ENCODE measurements around the gene LONP1.
"Not testable (repeated sequence)": the region's sequence is repeated elsewhere in the genome, so short reads cannot be mapped to it uniquely, and the experiment has no call there.

LONP1 gene

GRCh38 chr19:5711025-5711424 is 8.9 kb downstream of the LONP1 start:
- DNase-seq (ENCODE audit: low read depth): no peak

- DNase-seq (ENCODE audit: low read depth): no peak
Observed at GRCh38 chr19:5707576-5708575, 12.1 kb downstream of the LONP1 start.

GRCh38 chr19:5706876-5707573 is 12.9 kb downstream of the LONP1 start:
- DNase-seq (ENCODE audit: low read depth): no peak

- no peak for DNase-seq (ENCODE audit: low read depth)
Observed at GRCh38 chr19:5705552-5705951, 14.4 kb downstream of the LONP1 start.

- DNase-seq (ENCODE audit: low read depth): no peak
Observed at GRCh38 chr19:5703819-5704818, 15.8 kb downstream of the LONP1 start.

GRCh38 chr19:5702053-5702410 is 17.9 kb downstream of the LONP1 start:
- not testable (repeated sequence) for DNase-seq (ENCODE audit: low read depth)

GRCh38 chr19:5700455-5701092 is 19.4 kb downstream of the LONP1 start:
- DNase-seq (ENCODE audit: low read depth): no peak

- DNase-seq (ENCODE audit: low read depth): no peak
Observed at GRCh38 chr19:5698635-5699422, 21.1 kb downstream of the LONP1 start.

GRCh38 chr19:5697890-5698634 is 21.9 kb downstream of the LONP1 start:
- no peak for DNase-seq (ENCODE audit: low read depth)

GRCh38 chr19:5697022-5697889 is 22.7 kb downstream of the LONP1 start:
- no peak for DNase-seq (ENCODE audit: low read depth)

GRCh38 chr19:5696196-5697021 is 23.5 kb downstream of the LONP1 start:
- DNase-seq (ENCODE audit: low read depth): no peak

GRCh38 chr19:5695649-5696195 is 24.2 kb downstream of the LONP1 start:
- DNase-seq (ENCODE audit: low read depth): no peak

- no peak for DNase-seq (ENCODE audit: low read depth)
Observed at GRCh38 chr19:5694956-5695648, 24.8 kb downstream of the LONP1 start.

GRCh38 chr19:5694167-5694955 is 25.6 kb downstream of the LONP1 start:
- no peak for DNase-seq (ENCODE audit: low read depth)

GRCh38 chr19:5693195-5694166 is 26.5 kb downstream of the LONP1 start:
- no peak for DNase-seq (ENCODE audit: low read depth)

All from GM04503 (cell line).